Activated T-cell treated with anti-CD3 and anti-CD28 coated beads for 48 hours (primary cell): ENCODE measurements around the gene LRP1B.

Experiments
- DNase-seq: peaks from one replicate; pipeline ENCODE4 v3.0.0-alpha.2; 2020; ENCODE audit warnings: low read depth

LRP1B gene

DNA sequence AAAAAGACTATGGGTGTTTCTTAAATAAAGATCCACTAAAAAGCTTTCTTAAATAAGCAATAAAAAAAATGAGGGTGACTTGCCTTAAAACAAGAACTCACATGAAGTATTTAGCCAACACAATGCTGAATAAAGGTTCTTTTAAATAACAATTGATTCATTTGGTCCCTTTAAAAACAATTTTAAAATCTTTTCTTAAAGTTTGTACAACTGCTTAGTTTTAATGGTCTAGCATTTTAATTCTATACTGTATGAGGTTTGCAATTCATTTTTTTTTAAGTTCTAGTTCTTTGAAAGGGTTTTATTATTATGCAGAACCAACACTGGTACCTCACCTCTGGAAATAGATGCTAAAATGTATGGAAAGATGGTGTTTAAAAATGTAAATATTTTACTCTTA, 1017.5 kb downstream of the LRP1B start:
- no peak for DNase-seq

DNA sequence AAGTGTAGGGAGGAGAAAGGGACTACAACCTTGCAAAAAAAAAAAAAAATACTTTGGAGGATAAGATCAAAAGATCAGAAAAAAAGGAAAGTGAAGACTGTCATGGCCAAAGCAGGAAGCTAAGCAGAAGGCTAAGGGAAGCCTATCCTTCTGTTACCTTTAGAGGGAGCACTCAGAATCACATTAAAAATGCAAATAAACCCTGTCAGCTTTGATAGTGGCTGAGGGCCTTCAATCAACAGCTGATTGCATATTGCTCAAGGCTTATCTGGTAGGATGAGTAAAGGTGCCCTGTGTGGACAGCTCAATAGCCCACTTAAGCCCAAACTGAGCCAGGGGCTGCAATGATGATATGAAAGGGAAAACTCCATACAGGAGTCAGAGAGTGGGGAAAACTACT, 1021.2 kb downstream of the LRP1B start:
- DNase-seq: no peak

DNA sequence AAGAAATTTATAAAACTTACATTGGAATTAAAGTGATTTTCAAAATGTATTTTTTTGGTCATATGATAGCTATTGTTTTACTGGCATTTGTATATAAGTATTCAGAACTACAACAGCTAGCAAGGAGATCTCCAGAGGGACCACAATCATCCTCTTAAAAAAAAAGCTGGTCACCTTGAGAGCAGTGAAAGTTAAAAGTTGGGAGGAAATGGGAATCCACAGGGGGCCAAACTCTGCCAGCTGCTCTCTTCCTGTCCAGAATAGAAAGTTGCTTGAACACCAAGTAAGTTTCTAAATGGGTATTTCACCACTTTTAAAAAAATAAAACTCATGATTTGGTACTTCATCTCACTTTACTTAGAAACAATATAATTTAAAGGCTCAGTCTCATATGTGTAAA, 1025.1 kb downstream of the LRP1B start:
- no peak for DNase-seq

DNA sequence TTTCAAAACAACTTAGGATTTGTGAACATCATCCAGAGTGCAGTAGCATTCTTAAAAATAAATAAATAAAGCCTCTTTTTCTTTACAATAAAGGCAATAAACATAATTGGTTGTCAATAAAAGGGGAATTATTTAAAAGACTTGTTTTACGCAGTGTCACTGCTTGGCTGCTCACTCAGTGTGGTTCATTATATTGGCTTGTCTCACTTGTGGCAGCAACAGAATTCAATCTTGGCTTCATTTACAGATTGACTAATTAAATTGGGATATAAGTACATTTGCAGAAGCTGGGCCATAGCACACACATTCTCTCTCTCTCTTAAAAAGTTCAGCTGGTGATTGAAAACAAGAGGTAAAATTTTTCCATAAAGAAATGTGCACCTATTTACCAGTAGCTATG, 1027.6 kb downstream of the LRP1B start:
- no peak for DNase-seq

DNA sequence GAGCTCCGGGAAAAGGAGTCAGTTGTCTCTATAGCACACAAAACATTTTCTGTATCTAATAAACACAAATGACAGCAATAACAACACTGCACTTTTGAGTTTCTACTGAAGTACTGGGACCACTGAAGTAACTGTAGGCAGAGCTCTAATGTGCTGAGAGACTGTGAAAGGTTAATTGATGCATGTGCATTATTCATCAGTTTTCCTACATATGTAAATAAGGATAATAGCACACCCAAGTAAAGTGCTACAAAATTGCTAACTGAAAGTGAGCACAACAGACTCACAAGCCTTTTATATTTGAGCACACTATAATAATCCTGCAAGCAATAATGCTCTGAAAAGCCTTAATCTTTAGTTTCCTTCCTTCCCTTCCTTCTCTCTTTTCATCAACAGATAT, 1051.6 kb downstream of the LRP1B start:
- no peak for DNase-seq

DNA sequence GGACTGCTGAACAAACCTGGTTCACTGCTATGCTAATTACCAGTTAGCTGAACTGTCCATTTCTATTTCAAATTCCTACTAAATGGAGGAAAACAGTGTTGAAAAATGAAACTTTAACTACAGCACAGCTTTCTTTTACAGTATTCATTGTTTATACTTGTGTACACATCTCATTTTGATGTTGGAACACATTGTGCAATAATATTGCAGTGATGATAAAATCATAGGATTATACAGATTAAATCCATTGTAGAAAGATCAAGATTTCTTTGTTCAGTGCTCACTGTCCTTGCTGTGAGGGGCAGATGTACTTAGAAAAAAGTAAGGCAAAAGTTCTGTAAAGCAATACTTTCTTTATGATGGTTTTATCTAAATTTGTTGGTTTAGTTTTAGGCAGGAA, 1055.1 kb downstream of the LRP1B start:
- DNase-seq: no peak

DNA sequence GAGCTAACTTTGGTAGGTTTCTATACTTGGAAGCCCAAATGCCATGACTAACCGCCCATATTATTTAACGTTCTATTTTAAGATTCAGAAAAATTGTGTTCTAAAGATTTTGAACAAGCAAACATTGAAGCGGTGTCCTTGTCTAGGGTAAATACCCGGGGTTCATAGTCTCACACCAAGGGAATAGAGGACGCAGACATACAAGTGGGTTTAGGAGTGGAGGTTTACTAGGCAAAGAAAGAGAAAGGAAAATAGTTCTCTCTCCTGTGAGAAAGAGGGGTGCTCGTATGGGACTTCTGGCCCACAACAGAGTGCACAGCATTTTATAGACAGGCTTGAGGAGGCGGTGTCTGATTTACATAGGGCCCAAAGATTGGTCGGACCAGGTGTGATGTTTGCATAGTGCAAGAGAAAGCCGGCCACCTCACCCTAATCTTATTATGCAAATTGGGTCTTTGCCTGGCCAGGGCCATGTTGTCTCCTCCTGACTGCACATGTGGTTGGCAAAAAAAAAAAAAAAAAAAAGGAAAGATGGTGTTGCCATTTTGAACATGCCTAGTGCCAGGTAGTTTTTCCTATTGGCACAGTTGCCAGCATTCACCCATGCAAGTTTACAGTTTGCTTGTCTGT, 1062.6 kb downstream of the LRP1B start:
- no peak for DNase-seq

DNA sequence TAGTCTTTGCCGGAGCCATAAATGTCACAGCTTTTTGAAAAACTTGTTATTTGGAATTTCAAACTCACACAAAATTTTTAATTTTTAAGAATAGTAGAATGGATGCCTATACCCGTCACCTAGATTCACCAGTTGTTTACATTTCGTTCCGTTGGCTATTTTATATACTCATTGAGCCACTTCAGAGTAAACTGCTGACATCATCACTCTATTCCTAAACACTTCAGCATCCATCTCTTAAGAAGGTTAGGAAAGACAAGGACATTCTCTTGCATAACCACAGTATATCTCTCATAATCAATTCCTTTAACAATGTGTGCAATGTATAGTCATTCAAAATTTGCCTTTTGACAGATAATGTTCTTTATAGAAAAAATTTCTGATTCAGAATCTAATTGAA, 1065.8 kb downstream of the LRP1B start:
- DNase-seq: no peak

DNA sequence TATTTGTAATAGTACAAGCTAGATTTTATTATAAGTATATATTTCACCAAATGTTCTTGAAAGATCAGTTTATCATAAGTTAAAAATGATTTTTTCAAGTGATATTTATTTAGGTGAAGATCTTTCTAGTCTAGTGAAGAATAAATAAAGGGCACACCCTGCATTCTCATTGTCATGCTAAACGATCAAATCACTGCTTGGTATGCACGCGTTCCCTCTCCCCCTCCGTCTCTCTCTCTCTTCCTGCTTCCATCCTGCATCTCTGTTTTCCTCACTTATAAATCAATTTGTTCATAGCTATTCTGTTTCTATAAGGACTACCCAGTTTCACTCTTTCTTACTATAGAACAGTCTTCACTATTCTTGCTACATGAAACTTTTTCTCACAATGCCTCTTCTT, 1067.4 kb downstream of the LRP1B start:
- no peak for DNase-seq

DNA sequence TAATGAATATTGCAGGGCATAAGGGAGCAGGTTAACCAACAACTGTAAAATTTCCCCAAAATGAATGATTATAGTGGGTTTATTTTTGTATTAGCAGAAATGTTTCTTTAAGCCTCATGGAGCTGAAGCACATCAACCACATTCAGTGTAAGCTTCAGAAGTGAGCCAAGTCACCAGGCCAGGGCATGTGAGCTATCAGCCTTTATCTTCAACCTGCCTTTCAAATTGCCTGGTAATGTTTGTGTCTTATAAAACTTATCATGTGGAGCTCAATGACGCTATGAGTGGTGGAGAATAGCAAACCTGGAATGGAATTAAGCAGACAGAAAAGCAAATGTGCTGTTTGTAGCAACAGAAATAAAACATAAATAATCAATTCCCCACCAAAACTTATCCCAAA, 1068.4 kb downstream of the LRP1B start:
- no peak for DNase-seq

DNA sequence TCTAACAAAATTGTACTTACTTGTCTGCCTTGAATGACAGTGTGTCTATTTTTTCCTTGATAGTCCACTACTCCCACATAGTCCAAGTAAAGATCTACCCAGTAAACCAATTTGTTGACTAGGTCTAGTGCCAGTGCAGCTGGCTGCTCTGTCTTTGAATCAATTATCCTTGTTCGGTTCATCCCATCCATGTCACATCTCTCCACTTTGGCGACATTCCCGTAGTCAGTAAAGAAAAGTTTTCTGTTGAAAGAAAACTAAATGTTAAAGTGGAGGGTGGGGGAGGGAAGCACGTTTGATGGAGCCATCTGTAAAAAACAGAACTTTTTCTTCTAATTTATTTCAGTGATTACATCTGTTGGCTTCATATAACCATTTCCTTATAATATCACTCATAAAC, 1068.8 kb downstream of the LRP1B start:
- no peak for DNase-seq

DNA sequence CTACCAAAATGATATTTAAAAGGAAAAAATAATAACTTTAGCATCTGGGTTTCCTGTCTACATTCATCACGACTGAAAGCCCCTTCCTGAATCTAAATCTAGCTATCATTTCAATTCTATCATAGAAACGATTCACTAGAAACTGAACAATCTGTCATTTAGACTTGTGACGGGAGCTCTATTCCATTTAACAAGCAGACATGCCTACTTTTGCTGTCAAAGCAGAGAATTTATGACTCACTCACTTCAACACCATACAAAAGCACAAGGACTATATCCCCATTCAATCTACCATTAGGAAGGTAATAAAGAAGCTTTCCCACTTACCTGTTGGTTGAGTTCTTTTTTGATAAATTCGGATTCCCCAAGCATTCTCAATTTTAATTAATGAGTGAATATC, 1072.3 kb downstream of the LRP1B start:
- no peak for DNase-seq

DNA sequence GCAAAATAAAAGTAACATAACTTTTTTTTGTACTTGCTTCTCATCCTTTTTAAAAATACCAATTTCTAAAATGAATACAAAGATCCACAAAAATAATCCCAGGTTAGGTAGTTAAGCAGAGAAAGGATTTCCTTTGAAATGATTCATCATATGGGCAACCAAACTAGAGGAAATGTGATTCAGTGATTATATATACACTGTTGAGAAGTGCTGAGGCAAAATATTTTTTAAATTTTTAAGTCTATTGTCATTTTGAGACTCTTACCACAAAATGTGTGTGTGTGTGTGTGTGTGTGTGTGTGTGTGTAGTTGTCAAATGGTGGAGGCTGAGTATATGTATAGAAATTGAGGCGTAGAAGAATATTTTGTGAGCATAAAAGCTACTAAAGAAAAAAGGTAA, 1075.3 kb downstream of the LRP1B start:
- no peak for DNase-seq

DNA sequence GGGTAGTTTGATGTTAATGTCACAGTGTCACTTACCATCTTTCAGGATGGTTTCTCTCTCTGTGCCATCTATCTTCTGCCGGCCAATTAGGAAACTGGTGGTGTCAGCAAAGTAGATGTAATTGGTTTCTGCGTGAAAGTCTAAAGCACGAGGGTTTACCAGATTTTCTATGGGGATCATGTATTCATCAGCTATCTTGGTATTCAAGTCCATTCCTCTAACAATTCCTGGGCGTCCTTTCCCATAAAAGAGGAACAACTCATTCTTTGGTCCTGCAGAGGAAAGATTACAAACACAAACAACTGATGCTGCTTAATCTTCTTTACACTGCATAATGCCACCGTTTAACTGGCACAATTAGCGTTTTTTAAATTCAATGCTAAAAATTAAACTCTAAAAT, 1081.9 kb downstream of the LRP1B start:
- DNase-seq: no peak

DNA sequence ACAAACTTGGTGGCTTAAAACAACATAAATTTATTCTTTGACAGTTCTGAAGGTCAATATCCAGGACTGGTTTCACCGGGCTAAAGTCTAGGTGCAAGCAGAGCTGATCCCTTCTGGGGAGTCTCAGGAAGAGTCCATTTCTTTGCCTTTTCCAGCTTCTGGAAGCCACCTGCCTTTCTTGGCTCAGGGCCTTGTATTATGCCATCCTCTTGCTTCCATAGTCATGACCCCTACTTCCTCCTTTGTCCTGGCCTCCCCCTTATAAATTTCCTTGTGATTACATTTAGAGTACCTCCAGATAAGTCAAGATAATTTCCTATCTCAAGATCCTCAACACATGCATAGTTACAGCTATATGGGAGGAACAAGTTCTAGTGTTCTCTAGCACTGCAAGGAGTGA, 1089.5 kb downstream of the LRP1B start:
- no peak for DNase-seq

DNA sequence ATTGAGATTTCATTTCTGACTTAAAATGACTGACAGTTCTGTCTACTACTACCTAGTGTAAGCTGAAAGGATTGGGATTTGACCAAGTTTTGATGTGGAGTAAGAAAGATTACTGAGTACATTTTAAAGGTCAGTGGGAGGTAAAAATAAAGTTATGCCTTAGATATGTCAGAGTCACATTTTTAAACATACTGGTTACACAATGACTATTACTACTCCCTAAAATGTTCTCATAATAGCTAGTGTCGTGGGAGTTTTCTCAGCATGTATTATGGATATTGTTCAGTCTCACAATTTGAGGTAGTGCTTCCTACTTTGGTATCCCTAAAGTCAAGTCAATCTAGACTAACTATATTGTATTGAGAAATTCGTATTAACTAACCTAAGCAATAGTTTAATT, 1092.5 kb downstream of the LRP1B start:
- DNase-seq: no peak

DNA sequence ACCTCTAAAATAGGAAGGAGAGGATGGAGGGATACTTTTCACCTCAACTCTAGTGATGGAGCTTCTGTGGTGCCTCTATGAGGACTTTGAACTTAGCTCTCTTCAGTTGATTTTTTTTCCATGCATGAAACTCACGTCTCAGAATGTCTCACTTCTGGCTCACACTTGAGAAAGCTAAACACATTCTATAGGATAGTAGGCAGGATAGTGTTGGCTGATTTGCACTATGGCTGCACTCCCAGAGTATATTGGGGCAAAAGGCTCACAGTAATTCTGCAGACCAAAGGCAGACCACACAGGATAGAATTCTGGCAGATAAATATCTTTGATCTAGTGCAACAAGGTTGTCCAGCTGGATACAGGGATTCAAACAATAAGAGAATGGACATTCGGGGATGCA, 1093.5 kb downstream of the LRP1B start:
- no peak for DNase-seq

DNA sequence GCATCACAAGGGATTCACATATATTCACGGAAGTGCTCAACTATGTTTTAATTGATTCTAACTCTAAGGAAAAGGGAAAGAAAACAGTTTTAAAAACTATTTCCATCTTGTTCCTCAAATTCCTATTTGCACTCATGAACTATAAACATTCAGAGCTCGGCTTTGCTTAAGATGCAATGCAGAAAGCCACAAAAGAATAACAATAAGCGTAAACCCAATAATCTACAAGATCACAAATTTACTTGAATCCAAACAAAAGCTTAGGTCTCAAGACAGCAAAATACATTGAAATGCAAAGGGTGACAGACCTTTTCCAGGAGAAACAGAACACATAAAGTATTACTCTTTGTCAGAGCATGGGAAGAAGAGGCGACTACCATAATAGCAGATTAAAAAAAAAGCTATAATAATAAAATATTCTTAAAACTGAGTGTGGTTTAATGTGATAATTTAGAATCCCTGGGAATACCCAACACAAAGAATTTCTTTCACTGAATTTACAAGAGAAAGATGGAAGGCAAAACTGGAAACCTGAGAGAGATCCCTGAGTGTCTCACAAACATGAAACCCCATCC, 1094.9 kb downstream of the LRP1B start:
- DNase-seq: no peak

DNA sequence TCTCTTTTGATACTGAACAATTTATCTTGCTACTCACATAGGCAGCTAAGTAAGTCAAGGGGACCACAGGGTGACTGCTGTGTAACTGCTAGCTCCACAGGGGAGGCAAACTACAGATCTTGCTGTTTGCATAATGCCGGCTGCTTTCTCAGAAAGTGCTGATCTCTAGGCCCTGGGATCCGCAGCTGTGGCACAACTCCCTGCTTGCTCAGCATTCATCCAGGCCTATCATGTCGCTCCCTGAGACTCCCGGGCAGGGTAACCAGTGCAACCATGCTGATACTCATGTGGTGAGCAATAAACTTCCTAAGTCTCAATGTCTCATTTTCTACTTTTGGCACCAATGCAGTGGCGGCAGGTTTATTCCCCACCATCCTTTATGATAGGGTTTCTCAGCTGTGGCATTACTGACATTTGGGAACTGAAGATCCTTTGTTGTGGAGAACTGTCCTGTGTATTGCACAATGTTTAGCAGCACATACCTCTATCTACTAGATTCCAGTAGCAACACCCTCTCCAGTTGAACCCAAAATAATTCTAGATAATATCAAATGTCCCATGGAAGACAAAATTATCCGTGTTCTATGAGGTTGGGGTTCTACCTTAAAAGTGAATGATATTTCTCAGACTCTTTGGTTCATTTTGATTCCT, 1101.3 kb downstream of the LRP1B start:
- no peak for DNase-seq

DNA sequence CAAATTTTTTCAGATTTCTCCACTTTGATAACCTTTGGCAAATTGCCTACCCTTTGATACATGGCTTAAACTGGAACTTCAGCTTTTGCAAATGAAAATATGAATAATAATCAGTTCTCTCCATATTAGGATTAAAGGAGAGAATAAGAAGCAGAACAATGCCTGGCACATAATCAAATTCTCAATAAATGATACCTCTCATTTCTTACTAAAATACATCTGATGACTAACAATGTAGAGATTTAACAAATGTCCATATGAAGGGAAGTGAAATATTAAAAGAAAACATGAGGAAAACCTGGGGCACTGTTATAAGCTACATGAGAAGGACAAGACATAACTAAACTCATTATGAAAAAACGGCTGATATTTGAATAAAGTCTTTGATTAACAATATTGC, 1103.6 kb downstream of the LRP1B start:
- DNase-seq: no peak

DNA sequence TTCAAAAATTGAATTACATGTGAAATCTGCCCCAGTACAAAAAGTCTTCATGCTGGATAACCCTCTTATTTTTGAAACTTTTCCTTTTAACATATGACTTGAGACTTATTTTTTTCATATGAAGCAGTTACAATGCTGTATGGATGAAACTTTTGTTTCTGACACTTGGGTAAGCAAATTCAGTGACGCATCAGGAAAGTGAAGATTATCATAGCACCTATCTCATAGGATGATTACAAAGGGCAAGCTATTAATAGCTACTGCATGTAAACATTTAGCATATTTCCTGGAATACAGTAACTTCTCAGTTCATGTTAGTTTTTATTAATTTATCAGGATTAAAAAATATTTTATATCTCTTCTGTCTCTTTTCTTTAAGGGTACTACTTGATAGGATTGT, 1109.2 kb downstream of the LRP1B start:
- DNase-seq: no peak

DNA sequence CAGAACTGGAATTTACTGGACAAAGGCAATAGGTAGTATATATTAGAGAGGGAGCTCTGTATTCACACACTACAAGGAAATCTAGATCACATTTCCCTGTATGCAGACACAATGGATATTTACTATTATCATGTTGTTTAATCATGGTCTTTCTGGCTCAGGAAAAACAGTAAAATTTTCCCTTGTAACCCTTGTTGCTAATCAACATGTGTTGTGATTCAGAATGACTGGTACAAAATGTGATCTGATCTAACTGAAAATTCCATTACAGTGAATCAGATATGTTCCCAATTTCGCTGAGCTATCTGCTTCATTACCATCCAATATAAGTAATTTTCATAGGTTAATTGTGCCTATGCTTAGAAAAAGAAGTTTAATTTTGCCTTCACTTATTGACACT, 1109.7 kb downstream of the LRP1B start:
- DNase-seq: no peak

DNA sequence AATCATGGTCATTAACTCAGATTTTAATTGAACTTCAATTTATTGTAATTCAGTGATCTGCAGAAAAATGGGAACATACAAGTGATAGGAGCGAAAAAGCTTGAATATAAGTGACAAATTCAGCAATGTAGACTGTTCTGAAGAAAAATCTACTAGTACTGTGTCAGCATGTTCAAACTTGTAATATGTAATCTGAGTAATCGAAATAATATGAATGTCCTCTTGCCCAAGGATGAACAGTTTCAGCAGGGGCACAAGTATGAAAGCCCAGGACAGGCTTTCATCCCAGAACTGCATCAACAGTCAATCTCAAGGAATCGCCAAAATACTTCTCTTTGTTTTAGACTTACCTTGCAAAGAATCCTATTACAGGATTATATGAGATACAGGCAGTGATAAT, 1110.5 kb downstream of the LRP1B start:
- no peak for DNase-seq
